Suppressor macrophage (primary cell): ENCODE data around the gene LYSET.
A peak's percentile ranks its signal among the peaks of the same experiment; 100 is the strongest.
"Not testable (repeated sequence)": the region's sequence is repeated elsewhere in the genome, so short reads cannot be mapped to it uniquely, and the experiment has no call there.

Source experiments
- DNase-seq, 4 experiments: peaks; one replicate each; pipeline ENCODE4 v3.0.0-alpha.2; 2020 to 2022

The LYSET gene

DNA sequence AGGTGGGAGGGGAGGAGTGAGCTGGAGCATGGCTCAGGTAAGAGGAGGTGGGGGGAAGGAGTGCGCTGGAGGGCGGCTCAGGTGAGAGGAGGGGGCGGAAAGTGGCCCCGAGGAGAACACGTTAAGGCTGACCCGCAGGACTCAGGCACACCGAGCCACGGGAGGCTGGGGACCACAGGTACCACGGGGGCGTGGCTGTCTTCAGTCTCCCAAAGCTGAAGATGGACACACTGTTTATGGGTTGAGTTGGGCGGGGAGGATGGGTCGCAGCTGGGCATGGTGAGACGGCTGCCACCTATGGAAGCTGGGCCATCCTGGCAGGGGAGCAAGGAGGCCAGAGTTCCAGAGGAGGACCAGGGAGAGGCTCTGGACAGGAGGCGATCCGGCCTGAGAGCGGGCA lies 45.4 kb downstream of the LYSET start:
- no peak for DNase-seq

DNA sequence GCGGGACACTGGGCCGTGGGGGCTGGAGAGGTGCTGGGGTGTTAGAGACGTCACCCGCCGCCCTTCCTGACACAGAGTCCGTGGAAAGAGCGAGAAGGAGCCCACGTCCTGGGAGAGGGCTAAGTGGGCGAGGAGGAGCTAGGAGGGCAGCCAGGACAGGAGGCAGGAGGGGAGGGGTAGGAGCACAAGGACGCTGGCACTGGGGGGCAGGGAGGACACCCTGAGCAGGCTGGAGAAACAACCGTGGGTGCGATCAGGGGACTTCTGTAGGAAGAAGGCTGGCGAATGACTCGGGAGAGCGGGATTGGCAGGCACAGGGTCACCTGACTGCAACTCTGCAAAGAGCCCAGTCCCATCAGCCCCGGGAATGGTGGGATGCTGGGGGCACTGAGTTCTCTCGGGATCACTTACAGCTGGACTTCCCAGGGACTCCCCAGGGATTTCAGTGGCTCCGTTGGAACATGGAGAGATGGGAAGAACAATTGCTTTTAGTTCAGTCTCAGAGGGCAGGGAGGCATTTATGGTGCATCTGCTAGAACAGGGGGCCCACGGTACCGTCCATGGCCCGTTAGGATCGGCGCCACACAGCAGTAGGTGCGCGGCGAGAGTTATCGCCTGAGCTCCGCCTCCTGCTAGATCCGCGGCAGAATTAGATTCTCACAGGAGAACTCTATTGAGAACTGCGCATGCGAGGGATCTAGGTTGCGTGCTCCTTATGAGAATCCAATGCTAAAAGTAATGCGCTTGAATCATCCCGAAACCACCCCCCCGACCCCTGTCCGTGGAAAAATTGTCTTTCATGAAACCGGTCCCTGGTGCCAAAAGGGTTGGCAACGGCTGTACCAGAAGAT lies 46.2 kb downstream of the LYSET start:
- DNase-seq, result peak in 2 of 4 experiments; percentile 24 to 40

DNA sequence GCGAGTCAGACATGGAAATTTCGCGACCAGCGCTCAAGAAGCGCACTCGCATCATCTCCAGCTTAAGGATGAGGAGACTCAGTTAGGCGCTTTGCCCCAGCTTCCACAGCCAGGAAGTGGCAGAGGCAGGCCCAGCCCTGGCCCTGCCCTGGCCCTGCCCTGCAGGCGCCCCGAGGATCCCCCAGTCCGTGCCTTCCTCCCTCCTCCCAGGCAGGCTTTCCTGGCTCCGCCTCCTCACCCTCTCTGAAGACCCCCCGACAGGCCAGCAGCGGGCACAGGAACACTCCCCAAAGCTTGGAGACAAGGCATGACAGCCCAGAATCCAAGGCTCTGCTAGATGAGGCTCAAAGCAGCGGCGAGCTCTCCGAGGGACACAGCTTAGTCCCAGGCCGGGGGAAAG lies 47.0 kb downstream of the LYSET start:
- no peak for DNase-seq

DNA sequence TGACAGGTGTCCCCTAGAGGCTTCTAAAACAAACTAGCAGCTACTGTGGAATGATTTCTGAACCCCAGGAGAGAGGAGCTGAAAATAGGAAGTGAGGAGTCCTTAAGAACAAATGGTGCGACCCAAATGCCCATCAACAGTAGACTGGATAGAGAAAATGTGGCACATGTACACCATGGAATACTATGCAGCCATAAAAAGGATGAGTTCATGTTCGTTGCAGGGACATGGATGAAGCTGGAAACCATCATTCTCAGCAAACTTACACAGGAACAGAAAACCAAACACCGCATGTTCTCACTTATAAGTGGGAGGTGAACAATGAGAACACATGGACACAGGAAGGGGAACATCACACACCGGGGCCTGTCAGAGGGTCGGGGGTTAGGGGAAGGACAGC lies 48.0 kb downstream of the LYSET start:
- not testable (repeated sequence) for DNase-seq

DNA sequence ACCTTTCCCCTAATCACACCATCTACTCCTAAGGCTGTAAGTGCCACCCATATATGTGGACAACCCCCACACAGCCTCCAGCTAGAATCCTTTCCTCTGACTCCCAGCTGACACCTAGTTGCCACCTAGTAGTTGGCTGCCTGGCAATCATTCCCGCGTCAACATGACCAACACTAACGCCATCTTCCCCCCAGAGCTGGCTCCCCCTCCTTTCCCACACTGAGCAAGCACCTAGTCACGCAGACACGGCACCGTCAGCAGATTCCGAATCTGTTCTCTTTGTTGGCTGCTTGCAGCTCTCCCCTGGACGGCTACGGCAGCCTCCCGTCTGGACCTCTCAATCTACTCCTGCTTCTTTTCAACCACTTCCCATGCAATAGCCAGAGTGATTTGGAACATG lies 49.7 kb downstream of the LYSET start:
- DNase-seq, result no peak
